SK-N-SH (cell line): ENCODE data around the gene DDAH1.

Experiments used
- CHD2 ChIP-seq: fragments of 150-350 bp; IDR thresholded peaks from 2 replicates; pipeline ENCODE4 v1.6.1; 2018; ENCODE audit warnings: low read length; ENCODE audit not compliant: partially characterized antibody
- EZH2phosphoT487 ChIP-seq: fragments of 200-600 bp; sonication (generic); IDR thresholded peaks from 2 replicates; pipeline ENCODE4 v1.6.1; 2017; ENCODE audit warnings: low read depth, mixed run types, mild to moderate bottlenecking, antibody characterized with exemption, moderate library complexity, borderline replicate concordance
- FOXM1 ChIP-seq: IDR thresholded peaks from 2 replicates; pipeline ENCODE4 v1.4.0; 2012; ENCODE audit warnings: low read depth, mild to moderate bottlenecking
- IRF3 ChIP-seq: fragments of 150-350 bp; IDR thresholded peaks from 2 replicates; pipeline ENCODE4 v1.6.1; 2016; ENCODE audit warnings: mild to moderate bottlenecking, low read depth, low read length
- NFIC ChIP-seq: IDR thresholded peaks from 2 replicates; pipeline ENCODE4 v1.4.0; 2012; ENCODE audit warnings: borderline replicate concordance
- POLR2AphosphoS5 ChIP-seq: IDR thresholded peaks from 2 replicates; pipeline ENCODE4 v1.6.1; 2012; ENCODE audit warnings: low read depth, low read length
- REST ChIP-seq: IDR thresholded peaks from 2 replicates; pipeline ENCODE4 v1.6.1; 2012; ENCODE audit warnings: mild to moderate bottlenecking, low read depth, low read length, moderate library complexity
- RFX5 ChIP-seq: IDR thresholded peaks from 2 replicates; pipeline ENCODE4 v1.6.1; 2012; ENCODE audit warnings: mild to moderate bottlenecking, improper control_type of control experiment, low read length
- SIN3A ChIP-seq: IDR thresholded peaks from 2 replicates; pipeline ENCODE4 v1.6.1; 2012; ENCODE audit warnings: low read depth, mild to moderate bottlenecking, low read length, moderate library complexity, borderline replicate concordance
- TAF1 ChIP-seq: IDR thresholded peaks from 2 replicates; pipeline ENCODE4 v1.6.1; 2012; ENCODE audit warnings: low read depth, mild to moderate bottlenecking, low read length, moderate library complexity, borderline replicate concordance
- TF ChIP-seq, protein P1 (sequence below): fragments of 200-600 bp; sonication (generic); IDR thresholded peaks from 2 replicates; pipeline ENCODE4 v1.6.1; 2017; ENCODE audit warnings: antibody characterized with exemption, mild to moderate bottlenecking, moderate library complexity
- TF ChIP-seq, protein P2 (sequence below): IDR thresholded peaks from 2 replicates; pipeline ENCODE4 v1.4.0; 2012; ENCODE audit warnings: low read depth

DNA sequence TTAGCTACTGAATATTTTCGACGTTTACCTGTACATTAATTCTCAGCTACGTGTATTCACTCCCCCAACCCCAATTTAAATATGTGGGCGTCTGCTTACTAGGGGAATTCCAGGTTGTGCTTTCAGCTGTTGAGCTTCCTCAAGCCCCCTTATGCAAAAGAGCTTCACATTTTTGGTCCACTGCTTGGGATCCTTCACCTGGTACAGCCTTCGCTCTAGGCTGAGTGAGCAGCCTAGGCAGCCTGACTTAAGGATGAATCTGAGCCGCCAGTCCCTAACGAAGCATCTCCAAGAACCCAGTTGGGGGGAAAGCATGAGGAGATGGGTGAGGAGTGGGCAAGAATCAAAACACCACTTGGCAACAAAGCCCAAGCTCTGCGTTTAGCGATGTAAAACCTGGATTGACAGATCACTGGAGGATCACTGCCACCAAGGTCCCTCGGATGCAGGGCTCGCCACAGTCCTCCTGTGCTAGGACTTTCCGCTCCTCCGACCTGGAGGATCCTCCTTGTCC, 189.2 kb downstream of the DDAH1 start:
- TF ChIP-seq EZH2phosphoT487 (no peak), RFX5 (no peak), REST (no peak), IRF3 (no peak), SIN3A (no peak), TAF1 (no peak), CHD2 (no peak), POLR2AphosphoS5 (no peak), FOXM1 (no peak), NFIC (no peak)
- TF ChIP-seq, protein P1, sequence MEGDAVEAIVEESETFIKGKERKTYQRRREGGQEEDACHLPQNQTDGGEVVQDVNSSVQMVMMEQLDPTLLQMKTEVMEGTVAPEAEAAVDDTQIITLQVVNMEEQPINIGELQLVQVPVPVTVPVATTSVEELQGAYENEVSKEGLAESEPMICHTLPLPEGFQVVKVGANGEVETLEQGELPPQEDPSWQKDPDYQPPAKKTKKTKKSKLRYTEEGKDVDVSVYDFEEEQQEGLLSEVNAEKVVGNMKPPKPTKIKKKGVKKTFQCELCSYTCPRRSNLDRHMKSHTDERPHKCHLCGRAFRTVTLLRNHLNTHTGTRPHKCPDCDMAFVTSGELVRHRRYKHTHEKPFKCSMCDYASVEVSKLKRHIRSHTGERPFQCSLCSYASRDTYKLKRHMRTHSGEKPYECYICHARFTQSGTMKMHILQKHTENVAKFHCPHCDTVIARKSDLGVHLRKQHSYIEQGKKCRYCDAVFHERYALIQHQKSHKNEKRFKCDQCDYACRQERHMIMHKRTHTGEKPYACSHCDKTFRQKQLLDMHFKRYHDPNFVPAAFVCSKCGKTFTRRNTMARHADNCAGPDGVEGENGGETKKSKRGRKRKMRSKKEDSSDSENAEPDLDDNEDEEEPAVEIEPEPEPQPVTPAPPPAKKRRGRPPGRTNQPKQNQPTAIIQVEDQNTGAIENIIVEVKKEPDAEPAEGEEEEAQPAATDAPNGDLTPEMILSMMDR = no peak
- TF ChIP-seq, protein P2, sequence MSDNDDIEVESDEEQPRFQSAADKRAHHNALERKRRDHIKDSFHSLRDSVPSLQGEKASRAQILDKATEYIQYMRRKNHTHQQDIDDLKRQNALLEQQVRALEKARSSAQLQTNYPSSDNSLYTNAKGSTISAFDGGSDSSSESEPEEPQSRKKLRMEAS = no peak
